Right lung (tissue), 5 donors: ENCODE results near the gene TGFBR2. TPM values are rescaled to one million over a fixed set of nuclear protein-coding genes. Genes with fewer than 3 reads are reported as not detected.
"Not testable (repeated sequence)": the region's sequence is repeated elsewhere in the genome, so short reads cannot be mapped to it uniquely, and the experiment has no call there.

Source experiments
- DNase-seq, 2 donors: peaks; one replicate each; pipeline ENCODE4 v3.0.0-alpha.2; 2013
- polyA plus RNA-seq, 5 donors: library from polyadenylated mRNA; unstranded; fragments of 120-200 nt; gene quantifications; one replicate each; pipeline versions ENCODE4 v1.2.1 to v1.2.3, GENCODE V29; 2013; ENCODE audit warnings: inconsistent platforms in 1 of 5, low replicate concordance in 1 of 5; ENCODE audit not compliant: insufficient read length in 5 of 5, insufficient read depth in 1 of 5

TGFBR2 gene
- polyA plus RNA-seq, 5 donors: 94.3 to 130 (median 120) TPM

GRCh38 chr3:30655187-30655812 is 48.9 kb downstream of the TGFBR2 start:
- DNase-seq: no peak

GRCh38 chr3:30656624-30657141 is 50.3 kb downstream of the TGFBR2 start:
- DNase-seq: no peak

GRCh38 chr3:30657914-30658313 is 51.5 kb downstream of the TGFBR2 start:
- DNase-seq: no peak

- peak; percentile 36 to 55 for DNase-seq
These were observed 52.1 kb downstream of the TGFBR2 start for GRCh38 chr3:30658328-30659052.

GRCh38 chr3:30659270-30660130 is 53.1 kb downstream of the TGFBR2 start:
- DNase-seq: no peak

GRCh38 chr3:30660136-30660535 is 53.7 kb downstream of the TGFBR2 start:
- no peak for DNase-seq

- DNase-seq: no peak
These were observed 54.3 kb downstream of the TGFBR2 start for GRCh38 chr3:30660656-30661055.

- no peak for DNase-seq
These were observed 54.9 kb downstream of the TGFBR2 start for GRCh38 chr3:30661098-30661873.

GRCh38 chr3:30662836-30663235 is 56.4 kb downstream of the TGFBR2 start:
- no peak for DNase-seq

- no peak for DNase-seq
These were observed 57.3 kb downstream of the TGFBR2 start for GRCh38 chr3:30663533-30664241.

- DNase-seq: no peak
These were observed 58.1 kb downstream of the TGFBR2 start for GRCh38 chr3:30664459-30664858.

GRCh38 chr3:30664884-30665283 is 58.5 kb downstream of the TGFBR2 start:
- DNase-seq: no peak

- no peak for DNase-seq
These were observed 59.1 kb downstream of the TGFBR2 start for GRCh38 chr3:30665539-30665938.

GRCh38 chr3:30666572-30667279 is 60.3 kb downstream of the TGFBR2 start:
- no peak for DNase-seq

GRCh38 chr3:30667280-30667651 is 60.9 kb downstream of the TGFBR2 start:
- no peak for DNase-seq

GRCh38 chr3:30668051-30668609 is 61.7 kb downstream of the TGFBR2 start:
- DNase-seq: no peak

GRCh38 chr3:30669360-30669934 is 63.0 kb downstream of the TGFBR2 start:
- DNase-seq: not testable (repeated sequence)

- no peak for DNase-seq
These were observed 63.9 kb downstream of the TGFBR2 start for GRCh38 chr3:30670292-30670691.

- no peak for DNase-seq
These were observed 65.3 kb downstream of the TGFBR2 start for GRCh38 chr3:30671527-30672286.
